ENCODE data around the gene SRGN.

DNA sequence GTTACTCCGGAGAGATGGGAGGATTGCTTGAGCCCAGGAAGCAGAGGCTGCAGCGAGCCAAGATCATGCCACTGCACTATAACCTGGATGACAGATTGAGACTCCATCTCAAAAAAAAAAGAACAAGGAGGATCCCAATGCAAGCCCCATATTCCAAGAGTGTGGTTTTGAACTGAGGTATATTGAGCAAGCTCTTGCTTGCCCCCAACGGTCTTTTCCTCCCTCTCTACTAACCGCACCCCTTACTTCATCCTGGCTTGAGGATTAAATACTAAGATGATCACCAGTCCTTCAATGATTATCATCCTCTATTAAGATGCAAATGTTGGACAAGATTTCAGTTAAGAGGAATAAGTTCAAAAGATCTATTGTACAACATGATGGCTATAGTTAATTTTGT, 12.5 kb upstream of the SRGN start:
- no peak for TF ChIP-seq CTCF (IDR thresholded peaks at IDR 0.05)
- no peak for TF ChIP-seq POLR2A (IDR thresholded peaks at IDR 0.05)

Data from Peyer's patch (tissue), 4 donors.